H1 (cell line): ENCODE measurements around the gene DSG2. TPM values are rescaled to one million over a fixed set of nuclear protein-coding genes. Genes with fewer than 3 reads are reported as not detected.

Experiments used
- ATF3 ChIP-seq: IDR thresholded peaks from 2 replicates; pipeline ENCODE4 v1.6.1; 2011; ENCODE audit warnings: low read depth, mild to moderate bottlenecking, low read length; ENCODE audit not compliant: insufficient read depth
- BCL11A ChIP-seq, 2 experiments: IDR thresholded peaks; one replicate each; pipeline ENCODE4 v1.6.1; 2011; ENCODE audit warnings: low read depth in 2 of 2, low read length in 2 of 2, mild to moderate bottlenecking in 2 of 2
- CHD7 ChIP-seq: fragments of 300-600 bp; sonication (generic); IDR thresholded peaks from 2 replicates; pipeline ENCODE4 v1.7.1; 2012; ENCODE audit warnings: low read length, moderate library complexity, mild to moderate bottlenecking, inconsistent platforms; ENCODE audit not compliant: insufficient replicate concordance
- SP2 ChIP-seq: IDR thresholded peaks from 2 replicates; pipeline ENCODE4 v1.6.1; 2012; ENCODE audit warnings: mild to moderate bottlenecking, low read length, inconsistent platforms
- SP4 ChIP-seq: IDR thresholded peaks from 2 replicates; pipeline ENCODE4 v1.6.1; 2012; ENCODE audit warnings: low read length, inconsistent platforms
- polyA plus RNA-seq, 7 experiments: library from polyadenylated mRNA; depleted of rRNA in 3 of 7; stranded (reverse) in 5 of 7; unstranded in 2 of 7; fragments of >200 nt in 5 of 7; fragments of 200-250 nt in 2 of 7; gene quantifications; 1 replicate in 5 of 7; 2 replicates in 1 of 7; 4 replicates in 1 of 7; pipeline versions ENCODE4 v1.2.1 to v1.2.3, GENCODE V29; 2011 to 2013; ENCODE audit warnings: missing spikeins in 2 of 7, mixed read lengths in 2 of 7
- total RNA-seq: library from RNA; stranded (reverse); fragmentation: NEBNext Ultra II Directional; extraction: Animal tissue kit (Norgen Biotek cat#: 25700); gene quantifications from 2 replicates; pipeline ENCODE4 v1.2.1, GENCODE V29; 2021

The DSG2 gene
- total and polyA plus RNA-seq, 2 of the 8 experiments (the other 6 are each of a cell fraction or from before 2014, with no cell fraction given), result 60.1 to 144 TPM

GRCh38 chr18:31574359-31574758, 76.4 kb downstream of the DSG2 start (continued):
- TF ChIP-seq CHD7 (no peak), SP4 (no peak), BCL11A (IDR thresholded peaks at IDR 0.05; ENCODE audit: low read depth in 2 of 2, low read length in 2 of 2) (no peak), SP2 (no peak), ATF3 (no peak)
